ENCODE results near the gene RHBDF1. TPM values are rescaled to one million over a fixed set of nuclear protein-coding genes. Genes with fewer than 3 reads are reported as not detected.
A peak's percentile ranks its signal among the peaks of the same experiment; 100 is the strongest.

The RHBDF1 gene
- total and polyA plus RNA-seq, 2 of the 13 experiments (the other 11 are each of a cell fraction or from before 2014, with no cell fraction given), result 5.4 to 26.9 TPM

GRCh38 chr16:72561-73548, at the start of gene RHBDF1 (continued):
- TF ChIP-seq NBN (conservative IDR thresholded peaks at IDR 0.05) (no peak), ZNF766 (CRISPR knock-in tag; IDR thresholded peaks at IDR 0.05; ENCODE audit: borderline replicate concordance) (no peak), ZNF331 (CRISPR knock-in tag; IDR thresholded peaks at IDR 0.05) (no peak), ZNF543 (CRISPR knock-in tag; IDR thresholded peaks at IDR 0.05) (peak; percentile 99), ZNF414 (CRISPR knock-in tag; IDR thresholded peaks at IDR 0.05) (no peak), GABPB1 (CRISPR knock-in tag; IDR thresholded peaks at IDR 0.05) (peak; percentile 57; the same call in 1 of the 2 replicates), MEF2D (CRISPR knock-in tag; IDR thresholded peaks at IDR 0.05) (no peak), JUNB (CRISPR knock-in tag; IDR thresholded peaks at IDR 0.05; ENCODE audit: borderline replicate concordance) (peak; percentile 92), NRL (CRISPR knock-in tag; IDR thresholded peaks at IDR 0.05; ENCODE audit: borderline replicate concordance) (peak; percentile 24; the same call in 1 of the 2 replicates), CREB1 (IDR thresholded peaks at IDR 0.05) (no peak), CREB1 (CRISPR knock-in tag; IDR thresholded peaks at IDR 0.05) (no peak), CHD4 (IDR thresholded peaks at IDR 0.05; ENCODE audit: borderline replicate concordance, low read length) (no peak), CCDC6 (CRISPR knock-in tag; IDR thresholded peaks at IDR 0.05) (no peak), CEBPB (IDR thresholded peaks at IDR 0.05; ENCODE audit: borderline replicate concordance, low read depth, low read length) (no peak), RFXAP (CRISPR knock-in tag; IDR thresholded peaks at IDR 0.05; ENCODE audit: borderline replicate concordance) (no peak), KDM4B (CRISPR knock-in tag; IDR thresholded peaks at IDR 0.05) (no peak), AKNA (CRISPR knock-in tag; IDR thresholded peaks at IDR 0.05; ENCODE audit: borderline replicate concordance) (no peak), SETDB1 (CRISPR knock-in tag; IDR thresholded peaks at IDR 0.05; ENCODE audit: borderline replicate concordance) (no peak), IRX3 (CRISPR knock-in tag; IDR thresholded peaks at IDR 0.05; ENCODE audit: borderline replicate concordance, low read depth) (no peak), MED8 (CRISPR knock-in tag; IDR thresholded peaks at IDR 0.05; ENCODE audit: insufficient replicate concordance) (no peak), ZMYM4 (CRISPR knock-in tag; IDR thresholded peaks at IDR 0.05) (0 out of 2 replicates have a peak, but pooled peaks have one; percentile 27), ZNF883 (CRISPR knock-in tag; IDR thresholded peaks at IDR 0.05; ENCODE audit: not compliant biosample characterization) (no peak), RFX5 (IDR thresholded peaks at IDR 0.05; ENCODE audit: low read depth, low read length) (no peak), ATAD3A (CRISPR knock-in tag; IDR thresholded peaks at IDR 0.05) (no peak)
- TF ChIP-seq, protein P1, sequence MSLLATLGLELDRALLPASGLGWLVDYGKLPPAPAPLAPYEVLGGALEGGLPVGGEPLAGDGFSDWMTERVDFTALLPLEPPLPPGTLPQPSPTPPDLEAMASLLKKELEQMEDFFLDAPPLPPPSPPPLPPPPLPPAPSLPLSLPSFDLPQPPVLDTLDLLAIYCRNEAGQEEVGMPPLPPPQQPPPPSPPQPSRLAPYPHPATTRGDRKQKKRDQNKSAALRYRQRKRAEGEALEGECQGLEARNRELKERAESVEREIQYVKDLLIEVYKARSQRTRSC (CRISPR knock-in tag; IDR thresholded peaks at IDR 0.05; ENCODE audit: low read depth), result no peak

Data from HepG2 (cell line).